GM21619 (cell line): ENCODE results near the gene ZNF865.
A peak's percentile ranks its signal among the peaks of the same experiment; 100 is the strongest.

Experiments
- ATAC-seq: cut with Tn5 transposase; IDR thresholded peaks from one replicate; pipeline ENCODE4 v1.9.1; 2021; ENCODE audit not compliant: unreplicated experiment

ZNF865 gene

DNA sequence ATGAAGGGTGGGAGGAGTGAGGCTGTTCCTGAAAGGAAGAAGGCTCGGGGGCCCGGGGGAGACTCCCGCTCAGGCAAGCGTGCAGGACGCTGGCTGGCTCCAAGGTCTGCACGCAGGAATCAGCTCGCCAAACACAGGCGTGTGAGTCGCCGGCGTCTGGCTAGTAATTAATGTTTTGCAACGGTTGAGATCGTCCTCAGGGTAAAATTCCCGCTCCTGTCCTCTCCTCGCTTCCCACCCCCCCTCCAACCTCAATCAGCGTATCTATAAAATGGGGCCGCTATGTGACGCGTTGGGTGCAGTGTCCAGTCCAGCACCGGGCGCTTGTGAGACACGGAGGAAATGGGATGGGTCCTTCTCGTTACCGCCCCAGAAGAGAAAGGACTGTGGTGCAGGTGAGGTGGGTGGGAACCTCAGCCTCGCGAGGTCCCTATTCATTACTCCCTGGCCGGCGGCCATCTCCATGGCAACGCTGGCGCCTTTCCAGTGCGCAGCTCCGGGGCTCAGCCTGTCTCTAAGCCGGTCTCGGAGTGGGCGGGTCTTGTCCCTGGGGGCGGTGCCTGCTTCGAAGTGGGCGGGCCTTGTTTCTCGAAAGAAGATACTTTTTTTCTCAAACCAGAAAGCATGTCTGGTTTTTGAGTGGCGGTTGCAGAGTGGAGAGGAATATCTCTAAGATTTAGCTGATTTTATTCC, 18.3 kb upstream of the ZNF865 start:
- peak; percentile 92 for ATAC-seq

DNA sequence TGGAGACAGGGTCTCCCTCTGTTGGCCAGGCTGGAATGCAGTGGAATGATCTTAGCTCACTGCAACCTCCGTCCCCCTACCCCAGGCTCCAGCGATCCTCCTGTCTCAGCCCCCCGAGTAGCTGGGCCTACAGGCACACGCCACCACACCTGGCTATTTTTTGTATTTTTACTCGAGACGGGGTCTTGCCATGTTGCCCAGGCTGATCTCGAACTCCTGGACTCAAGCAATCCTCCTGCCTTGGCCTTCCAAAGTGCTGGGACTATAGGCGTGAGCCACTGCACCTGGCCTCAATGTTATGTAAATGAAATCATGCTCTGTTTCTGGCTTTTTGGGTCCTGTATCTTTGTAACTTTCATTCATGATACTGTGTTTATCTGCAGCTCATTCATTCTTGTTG, 16.7 kb upstream of the ZNF865 start:
- no peak for ATAC-seq

DNA sequence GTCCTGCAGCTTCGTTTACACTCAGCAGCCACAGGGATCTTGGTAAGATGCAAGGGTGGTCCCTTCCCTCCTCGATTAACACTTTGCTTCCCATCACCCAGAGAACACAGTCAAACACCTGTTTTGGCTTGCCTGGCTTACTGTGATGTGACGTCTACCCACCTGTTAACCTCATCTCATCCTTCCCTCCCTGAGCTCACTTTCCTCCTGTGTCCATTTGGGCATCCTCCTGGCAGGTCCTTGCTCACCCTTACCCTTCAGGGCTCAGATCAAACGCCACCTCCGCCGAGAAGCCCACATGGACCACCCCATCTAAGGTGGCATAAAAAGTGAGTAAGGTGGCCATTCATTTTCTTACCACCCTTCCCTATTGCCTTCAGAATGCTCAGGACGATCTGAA, 15.3 kb upstream of the ZNF865 start:
- no peak for ATAC-seq

DNA sequence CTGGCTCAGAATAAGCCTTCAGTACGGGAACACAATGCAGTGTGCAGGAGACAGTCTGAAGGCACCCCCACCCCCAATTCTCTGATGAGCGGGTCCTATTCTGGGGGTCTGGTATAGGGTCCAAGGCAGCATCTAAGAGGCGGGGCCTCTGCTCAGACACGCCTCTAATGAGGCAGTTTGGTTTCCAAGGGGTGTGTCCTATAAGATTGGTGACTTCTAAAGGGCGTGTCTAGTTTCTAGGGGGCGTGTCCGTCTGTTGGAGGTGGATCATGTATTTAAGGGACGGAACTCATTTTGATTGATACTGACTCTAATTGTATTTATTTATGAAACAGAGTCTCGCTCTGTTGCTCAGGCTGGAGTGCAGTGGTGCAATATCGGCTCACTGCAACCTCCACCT, 14.8 kb upstream of the ZNF865 start:
- ATAC-seq, result no peak

DNA sequence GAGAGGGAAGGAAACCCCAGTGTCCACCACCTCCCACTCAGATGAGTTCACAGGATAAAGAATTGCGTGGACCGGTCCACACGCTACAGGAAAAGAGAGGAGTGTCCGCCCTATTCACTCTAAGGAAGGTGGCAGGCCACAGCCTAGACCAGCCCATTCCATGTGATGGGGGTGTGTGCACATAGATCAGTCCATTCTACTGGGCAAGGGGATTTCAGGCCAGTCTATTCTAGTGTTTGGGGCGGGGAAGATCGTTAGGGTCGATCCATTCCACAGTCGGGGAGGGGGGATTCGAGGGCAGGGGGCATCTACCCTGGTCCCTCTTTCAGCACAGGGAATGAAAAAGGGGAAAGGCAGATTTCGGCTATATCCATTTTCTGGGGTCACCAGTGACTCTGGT, 13.9 kb upstream of the ZNF865 start:
- no peak for ATAC-seq

DNA sequence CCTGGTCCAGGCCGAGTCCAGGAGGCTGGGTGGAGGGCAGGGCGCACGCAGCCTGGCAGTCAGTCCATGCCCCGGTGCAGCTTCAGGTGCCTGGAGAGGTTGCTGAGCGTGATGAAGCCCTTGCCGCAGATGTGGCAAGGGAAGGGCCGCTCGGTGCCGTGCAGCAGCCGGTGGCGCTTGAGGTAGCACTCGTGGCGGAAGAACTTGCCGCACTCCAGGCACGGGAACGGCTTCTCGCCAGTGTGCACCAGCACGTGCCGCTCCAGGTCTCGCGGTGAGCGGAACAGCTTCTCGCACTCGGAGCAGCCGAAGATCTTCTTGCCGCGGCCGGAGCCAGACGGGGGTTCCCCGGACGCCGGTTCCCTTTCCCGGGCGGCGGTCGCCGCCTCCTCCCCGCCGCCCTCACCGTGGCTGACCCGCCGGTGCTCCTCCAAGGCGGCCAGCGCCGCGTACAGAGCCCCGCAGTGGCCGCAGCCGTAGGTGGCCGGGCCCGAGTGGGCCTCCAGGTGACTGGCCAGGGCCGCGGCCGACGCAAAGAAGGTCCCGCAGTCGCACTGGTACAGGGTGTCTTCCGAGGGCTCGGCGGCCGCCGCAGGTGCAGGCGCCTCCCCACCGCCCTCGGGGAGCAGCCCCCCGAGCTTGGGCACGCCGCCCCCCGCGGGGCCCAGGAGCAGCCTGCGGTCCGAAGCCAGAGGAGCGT, 12.9 kb upstream of the ZNF865 start:
- ATAC-seq, result no peak

DNA sequence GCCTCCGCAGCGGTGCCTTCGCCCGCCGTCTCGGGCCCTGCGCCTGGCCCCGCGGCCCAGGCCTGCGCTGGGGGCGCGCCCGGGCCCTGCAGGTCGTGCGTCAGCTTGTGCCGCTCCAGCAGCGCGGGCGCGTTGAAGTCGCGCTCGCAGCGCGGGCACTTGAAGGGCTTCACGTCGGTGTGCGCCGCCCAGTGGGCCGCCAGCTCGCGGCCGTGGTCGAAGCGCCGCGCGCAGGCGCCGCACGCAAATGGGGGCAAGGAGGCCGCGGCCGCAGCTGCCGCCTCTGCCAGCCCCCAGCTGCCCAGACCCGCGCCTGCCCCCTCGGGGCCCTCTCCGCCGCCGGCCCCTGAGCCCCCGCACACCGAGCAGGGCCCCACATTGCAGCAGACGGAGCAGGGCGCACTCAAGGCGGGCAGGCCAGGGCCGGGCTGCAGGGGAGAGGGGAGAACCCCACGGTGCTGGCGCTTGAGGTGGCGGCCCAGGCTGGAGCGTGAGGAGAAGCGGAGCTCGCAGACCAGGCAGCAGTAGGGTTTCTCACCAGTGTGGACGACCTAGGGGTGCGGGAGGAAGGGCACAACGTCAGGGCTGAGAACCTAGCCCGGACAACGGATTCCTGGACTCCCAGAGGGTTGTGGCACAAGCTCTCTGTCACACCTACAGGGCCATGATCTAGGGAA, 12.2 kb upstream of the ZNF865 start:
- ATAC-seq, result no peak

DNA sequence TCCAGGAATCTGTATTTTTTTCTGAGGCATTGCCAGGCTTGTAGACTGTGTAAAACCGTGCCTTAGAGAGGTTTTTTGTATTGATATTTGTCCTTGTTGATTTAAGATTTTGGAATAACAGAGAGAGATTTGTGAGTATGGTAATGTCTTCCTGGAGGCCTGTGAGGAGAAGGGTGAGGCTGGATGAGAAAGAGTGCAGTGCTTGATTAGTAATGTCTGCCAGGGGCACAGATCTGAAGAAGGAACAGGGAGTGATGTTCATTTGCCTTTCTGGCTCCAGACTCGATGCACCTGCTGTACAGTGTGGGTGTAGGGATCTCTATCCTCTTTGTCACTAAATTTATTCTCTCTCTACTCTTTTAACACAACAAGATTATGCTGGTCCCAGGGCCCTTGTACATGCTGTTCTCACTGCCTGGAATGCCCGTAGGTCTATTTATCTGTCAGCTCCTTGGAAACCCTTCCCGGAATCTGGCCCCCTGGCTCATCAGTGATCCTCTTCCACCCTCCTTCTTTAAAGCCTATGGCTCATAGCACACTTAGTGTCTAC, 10.4 kb upstream of the ZNF865 start:
- ATAC-seq, result no peak

DNA sequence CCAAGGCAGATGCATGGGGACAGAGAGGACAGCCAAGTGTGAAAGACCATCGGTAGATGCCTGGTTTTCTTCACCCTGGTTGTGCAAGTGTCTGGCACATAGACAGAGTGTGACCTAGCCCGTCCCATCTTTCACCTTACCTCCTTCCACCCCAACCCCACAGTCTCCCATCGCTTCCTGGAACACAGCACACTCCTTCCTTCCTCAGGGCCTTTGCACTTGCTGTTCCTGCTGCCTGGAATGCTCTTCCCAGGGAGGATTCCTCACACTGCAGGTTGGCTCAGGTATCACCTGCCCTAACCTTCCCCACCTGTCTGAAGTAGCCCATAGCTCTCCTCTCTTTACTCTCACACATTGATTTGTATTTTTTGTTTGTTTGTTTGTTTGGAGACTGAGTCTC, 9.1 kb upstream of the ZNF865 start:
- ATAC-seq, result no peak

DNA sequence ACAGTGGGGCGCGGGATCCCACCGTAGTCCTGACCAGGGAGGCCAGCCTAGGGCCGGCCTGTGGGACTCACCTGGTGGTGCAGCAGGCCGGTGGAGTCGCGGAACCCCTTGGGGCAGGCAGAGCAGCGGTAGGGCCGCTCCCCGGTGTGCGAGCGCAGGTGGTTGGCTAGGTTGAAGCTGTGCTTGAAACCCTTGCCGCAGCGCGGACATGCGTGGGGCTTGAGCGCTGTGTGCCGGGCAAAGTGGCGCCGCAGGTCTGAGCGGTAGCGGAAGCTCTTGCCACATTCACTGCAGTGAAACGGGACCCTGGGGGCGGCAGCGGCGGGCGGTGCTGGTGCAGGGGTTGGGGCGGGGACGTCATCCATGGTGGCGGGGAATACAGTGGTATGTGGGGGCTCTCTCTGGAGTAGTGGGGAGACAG, 7.9 kb upstream of the ZNF865 start:
- ATAC-seq, result no peak

DNA sequence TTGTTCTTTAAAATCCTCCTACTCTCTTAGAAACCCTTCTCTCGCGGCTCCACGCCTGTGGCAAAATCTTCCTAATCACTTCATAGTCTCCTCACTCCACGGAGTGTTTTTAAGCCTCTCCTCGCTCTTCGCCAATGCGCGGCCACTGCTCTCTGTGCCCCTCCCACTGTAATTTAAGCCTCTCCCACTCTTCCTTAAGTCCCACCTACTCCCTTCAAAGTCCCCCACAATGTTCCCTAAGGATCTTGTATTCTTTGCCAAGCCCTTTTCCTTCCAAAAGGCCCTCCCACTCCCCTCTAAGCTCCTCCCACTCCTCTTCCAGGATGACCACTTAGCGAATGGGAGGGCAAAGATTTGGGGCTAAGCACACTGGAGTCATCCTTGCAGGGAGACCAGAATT, 7.4 kb upstream of the ZNF865 start:
- no peak for ATAC-seq

DNA sequence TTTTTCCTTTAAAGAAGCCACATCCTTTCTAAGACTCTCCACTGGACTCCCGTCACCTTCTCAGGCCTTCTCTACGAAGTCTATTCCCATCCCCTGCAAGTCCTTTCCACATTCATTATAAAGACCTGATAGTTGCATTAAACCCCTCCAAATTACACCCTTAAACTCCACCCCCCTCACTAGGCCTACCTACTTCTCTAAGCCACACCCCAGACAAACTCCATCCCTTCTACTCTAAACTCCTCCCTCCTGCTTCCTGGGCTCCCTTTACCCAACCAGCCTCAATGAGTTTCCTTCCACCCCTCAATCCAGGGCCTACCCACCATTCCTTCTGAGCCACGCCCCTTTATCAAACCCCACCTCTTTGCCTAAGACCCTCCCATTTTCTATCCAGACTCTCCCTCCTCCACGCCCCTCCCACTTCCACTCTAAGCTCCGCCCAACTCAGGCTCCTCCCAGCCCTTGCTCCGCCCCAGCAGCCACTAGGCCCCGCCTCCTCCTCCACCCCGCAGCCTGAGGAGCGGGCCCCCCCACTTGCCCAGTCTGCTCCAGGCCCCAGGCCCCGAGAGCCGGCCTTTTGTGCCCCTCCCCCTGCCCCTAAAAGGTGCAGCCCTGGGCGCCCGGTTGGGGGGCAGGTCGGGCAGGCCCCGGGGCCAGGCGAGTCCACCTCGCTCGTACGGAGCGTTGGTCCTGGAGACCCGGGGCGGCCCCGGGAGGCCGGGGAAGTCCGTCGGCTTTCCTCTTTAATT, 6.6 kb upstream of the ZNF865 start:
- peak; percentile 47 for ATAC-seq

DNA sequence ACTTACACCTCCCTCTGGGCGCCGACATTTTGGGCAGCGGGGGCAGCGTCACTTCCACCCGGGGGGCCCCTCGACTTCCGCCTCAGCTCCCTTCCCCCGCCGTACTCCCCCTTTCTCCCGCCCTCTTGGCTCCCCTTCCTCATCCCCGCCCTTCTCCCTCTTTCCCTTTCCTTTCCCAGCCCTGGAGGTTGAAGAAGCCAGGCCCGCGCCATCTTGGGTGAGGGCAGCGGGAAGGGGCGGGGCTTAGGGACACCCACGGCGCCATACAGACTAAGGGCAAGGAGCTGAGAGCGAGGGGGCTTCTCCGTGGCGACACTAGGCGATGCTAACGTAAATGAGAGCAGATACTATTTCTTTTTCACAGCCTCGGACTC, 6.0 kb upstream of the ZNF865 start, which contains the start of gene FIZ1:
TSS of gene FIZ1 (minus strand) at position 50 of the 374 bp plus-strand sequence. CDS start 1,652 bp downstream, outside the sequence.
- peak; percentile 45 for ATAC-seq

DNA sequence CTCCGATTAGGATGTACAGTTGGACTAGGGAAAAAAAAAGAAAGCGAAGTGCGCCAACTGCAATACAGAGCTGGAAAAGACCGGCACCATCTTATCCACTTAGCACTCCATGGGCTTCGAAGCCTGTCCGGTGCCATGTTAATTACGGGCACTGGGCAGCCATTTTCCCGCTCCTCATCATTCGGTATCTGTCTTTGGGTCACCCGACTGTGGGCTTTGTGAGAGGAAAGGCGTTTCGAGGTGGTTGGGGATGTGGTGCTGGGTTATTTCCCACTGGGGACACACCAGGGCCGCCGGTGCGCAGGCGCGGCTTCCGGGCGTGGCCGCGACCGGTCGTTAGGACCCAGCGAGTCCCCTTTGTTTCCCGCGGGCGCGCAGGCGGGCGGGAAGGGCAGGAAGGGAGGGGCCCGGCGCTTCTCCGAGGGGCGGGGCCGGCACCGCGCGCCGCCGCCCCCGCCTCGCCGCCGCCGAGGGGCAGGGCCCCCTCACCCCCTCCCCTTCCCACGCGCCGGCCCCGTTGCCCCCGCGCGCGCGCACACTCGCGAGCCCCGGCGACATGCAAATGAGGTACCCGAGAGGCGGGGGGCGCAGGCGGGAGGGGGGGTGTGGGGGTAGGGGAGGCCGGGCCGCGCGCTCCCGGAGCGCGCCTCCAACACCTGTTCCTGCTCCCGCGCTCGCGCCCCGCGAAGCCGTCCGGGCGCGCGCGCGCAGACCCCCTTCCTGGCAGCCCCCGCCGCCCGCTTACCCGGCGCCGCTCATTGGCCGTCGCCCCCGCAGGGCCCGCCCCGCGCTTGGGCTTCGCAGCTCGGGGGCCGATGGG, 5.4 kb upstream of the ZNF865 start, which contains the start of gene ZNF524:
TSS of gene ZNF524 (plus strand) at position 447 of the 820 bp plus-strand sequence. CDS start 1,825 bp downstream, outside the sequence.
- ATAC-seq, result peak; percentile 35

DNA sequence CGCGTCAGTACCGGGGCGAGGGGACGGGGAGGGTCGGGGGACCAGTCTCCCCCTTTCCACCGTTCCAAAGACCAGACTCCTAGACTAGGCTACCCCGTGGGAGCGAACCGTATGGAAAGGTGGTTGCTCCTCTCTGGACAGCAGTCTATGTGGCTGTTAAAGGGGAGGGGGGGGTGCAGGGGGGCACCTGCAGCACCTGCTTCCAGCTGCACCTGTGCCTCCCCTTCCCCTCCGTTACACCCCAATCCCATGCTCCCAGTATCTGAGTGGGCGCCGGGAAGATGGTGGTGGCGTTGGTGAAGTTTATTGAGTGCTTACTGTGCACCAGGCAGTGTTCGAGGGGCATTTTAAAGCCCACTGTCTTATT, 4.8 kb upstream of the ZNF865 start:
- no peak for ATAC-seq

DNA sequence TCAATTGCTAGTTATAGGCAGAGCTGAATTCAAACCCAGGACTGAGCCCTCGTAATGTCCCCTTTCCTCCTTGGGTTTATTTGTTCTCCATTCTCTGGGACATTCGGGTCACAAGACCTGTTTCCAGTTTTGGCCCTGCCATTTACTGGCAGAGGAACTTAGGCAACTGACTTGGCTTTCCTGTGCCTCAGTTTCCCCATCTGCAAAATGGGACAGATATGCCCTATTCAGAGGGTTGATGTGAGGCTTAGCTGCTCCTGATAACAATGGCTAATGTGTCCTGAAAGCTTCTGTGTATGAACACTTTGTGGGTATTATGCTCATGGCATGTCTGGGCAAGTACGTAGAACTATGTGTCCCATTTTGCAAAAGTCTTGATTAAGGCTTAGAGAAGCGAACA, 4.4 kb upstream of the ZNF865 start:
- no peak for ATAC-seq

DNA sequence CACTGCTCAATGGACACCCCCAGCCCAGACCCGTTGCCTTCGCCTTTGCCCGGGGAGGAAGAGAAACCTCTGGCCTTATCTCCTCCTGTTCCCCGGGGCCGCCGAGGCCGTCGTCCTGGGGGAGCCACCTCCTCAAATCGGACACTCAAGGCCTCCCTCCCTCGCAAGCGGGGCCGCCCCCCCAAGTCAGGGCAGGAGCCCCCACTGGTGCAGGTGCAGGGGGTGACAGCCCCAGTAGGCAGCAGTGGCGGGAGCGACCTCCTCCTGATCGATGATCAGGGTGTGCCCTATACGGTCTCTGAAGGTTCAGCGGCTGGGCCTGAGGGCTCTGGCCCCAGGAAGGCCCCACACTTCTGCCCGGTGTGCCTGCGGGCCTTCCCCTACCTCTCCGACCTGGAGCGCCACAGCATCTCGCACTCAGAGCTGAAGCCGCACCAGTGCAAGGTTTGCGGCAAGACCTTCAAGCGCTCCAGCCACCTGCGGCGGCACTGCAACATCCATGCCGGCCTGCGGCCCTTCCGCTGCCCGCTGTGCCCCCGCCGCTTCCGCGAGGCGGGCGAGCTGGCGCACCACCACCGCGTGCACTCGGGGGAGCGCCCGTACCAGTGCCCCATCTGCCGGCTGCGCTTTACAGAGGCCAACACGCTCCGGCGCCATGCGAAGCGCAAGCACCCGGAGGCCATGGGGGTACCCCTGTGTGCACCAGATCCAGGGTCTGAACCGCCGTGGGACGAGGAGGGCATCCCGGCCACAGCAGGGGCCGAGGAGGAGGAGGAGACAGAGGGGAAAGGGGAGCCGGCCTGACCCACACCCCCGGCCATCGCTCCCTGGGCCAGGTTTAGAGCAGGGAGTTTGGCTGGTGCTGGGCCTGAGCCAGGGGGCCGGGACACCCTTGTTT, 3.1 kb upstream of the ZNF865 start:
- ATAC-seq, result no peak

DNA sequence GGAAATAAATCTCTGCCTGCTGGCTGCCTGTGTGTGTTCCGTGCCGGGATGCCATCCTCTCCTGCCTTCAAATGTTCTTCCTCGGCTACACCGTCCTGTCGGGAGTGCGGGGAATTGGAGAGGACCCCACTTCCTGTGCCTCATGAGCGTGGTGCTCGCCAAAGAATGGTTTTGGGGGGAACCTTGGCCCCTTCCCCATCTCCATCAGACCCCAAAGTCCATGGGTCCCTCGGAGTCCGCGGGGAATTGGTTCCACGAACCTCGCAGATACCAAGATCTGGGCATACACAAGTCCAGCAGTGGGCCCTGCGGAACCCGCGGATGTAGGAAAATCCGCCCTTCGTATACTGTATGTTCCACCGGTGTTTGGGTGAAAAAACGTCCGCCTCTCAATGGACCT, 2.3 kb upstream of the ZNF865 start:
- no peak for ATAC-seq

DNA sequence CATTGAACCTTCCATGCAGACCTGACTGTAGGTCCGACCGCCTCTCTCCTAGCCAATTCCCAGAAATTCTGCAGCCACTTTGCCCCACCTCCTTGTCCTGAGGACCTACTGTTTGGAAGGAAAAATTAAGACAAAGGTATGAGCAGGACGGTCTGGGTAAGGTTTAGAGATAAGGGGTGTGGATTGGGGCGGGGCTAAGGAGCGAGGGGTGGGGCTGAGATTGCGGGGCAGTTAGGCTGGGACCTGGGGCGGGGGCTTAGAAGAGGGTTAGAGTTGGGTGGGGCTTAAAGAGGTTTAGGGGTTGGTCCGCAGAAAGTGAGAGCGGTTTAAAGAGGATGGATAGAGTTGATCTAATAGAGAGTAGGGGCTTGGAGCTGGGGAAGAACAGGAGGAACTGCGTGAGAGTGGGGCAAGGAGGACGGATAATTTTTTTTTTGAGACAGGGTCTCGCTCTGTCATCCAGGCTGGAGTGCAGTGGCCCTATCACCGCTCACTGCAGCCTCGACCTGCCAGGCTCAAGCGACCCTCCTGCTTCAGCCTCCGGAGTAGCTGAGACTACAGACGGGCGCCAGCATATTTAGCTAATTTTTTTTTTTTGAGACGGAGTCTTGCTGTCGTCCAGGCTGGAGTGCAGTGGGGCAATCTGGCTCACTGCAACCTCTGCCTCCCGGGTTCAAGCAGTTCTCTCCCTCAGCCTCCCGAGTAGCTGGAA, 1.7 kb upstream of the ZNF865 start:
- no peak for ATAC-seq
